ENCODE data around the gene TSPEAR. TPM values are rescaled to one million over a fixed set of nuclear protein-coding genes. Genes with fewer than 3 reads are reported as not detected.

TSPEAR gene
- polyA plus RNA-seq, 1 of the 3 experiments (the other 2 are of a cell fraction): 0.08 TPM

- Histone ChIP-seq H3K4me3 (ENCODE audit: low read depth in 2 of 2, low read length in 1 of 2) (no peak overlapping the region), H3F3A (replicated peaks; ENCODE audit: insufficient read depth) (no peaks in the 10 kb centered on the region), H3K9me2 (no peaks in the 10 kb centered on the region), H3K4me2 (no peak overlapping the region), H3K27me3 (ENCODE audit: insufficient read depth) (peaks cover 7% of the 10 kb centered on the region; the same call in 1 of the 2 replicates), H4K20me1 (ENCODE audit: insufficient read depth) (no peaks in the 10 kb centered on the region), H3K4me1 (ENCODE audit: control insufficient read depth in 1 of 2, insufficient read depth in 2 of 2, low read depth in 1 of 2, low read length in 1 of 2) (no peaks in the 10 kb centered on the region; a peak in 1 of 4 replicates), H2AFZ (ENCODE audit: low read depth) (no peak overlapping the region), H3K36me3 (replicated peaks in 1 of 2; ENCODE audit: control insufficient read depth in 1 of 2, insufficient read depth in 2 of 2, low read length in 1 of 2) (no peaks in the 10 kb centered on the region), H3K9me3 (no peaks in the 10 kb centered on the region), H3K27ac (ENCODE audit: low read depth in 2 of 2, low read length in 1 of 2) (no peak overlapping the region), H3K79me2 (ENCODE audit: insufficient read depth) (no peaks in the 10 kb centered on the region), H3K9ac (no peak overlapping the region)
- CTCF ChIA-PET: no interaction called here
- POLR2A ChIA-PET: no interaction called here
- TF ChIP-seq ZBTB33 (IDR thresholded peaks at IDR 0.05; ENCODE audit: borderline replicate concordance, low read depth): no peak
- TF ChIP-seq GABPA (IDR thresholded peaks at IDR 0.05; ENCODE audit: low read depth): no peak
- TF ChIP-seq EZH2phosphoT487 (IDR thresholded peaks at IDR 0.05; ENCODE audit: borderline replicate concordance, low read depth): no peak
- no peak for TF ChIP-seq POLR2AphosphoS5 (IDR thresholded peaks at IDR 0.05; ENCODE audit: low read depth, low read length)
- TF ChIP-seq USF2 (IDR thresholded peaks at IDR 0.05; ENCODE audit: borderline replicate concordance, low read depth, low read length): no peak
- no peak for TF ChIP-seq JUND (IDR thresholded peaks at IDR 0.05)
- no peak for TF ChIP-seq SMC3 (IDR thresholded peaks at IDR 0.05; ENCODE audit: low read depth, low read length)
- TF ChIP-seq GATA2 (CRISPR knock-in tag; IDR thresholded peaks at IDR 0.05): no peak
- TF ChIP-seq MEF2A (IDR thresholded peaks at IDR 0.05; ENCODE audit: borderline replicate concordance, low read depth): no peak
- no peak for TF ChIP-seq RXRA (IDR thresholded peaks at IDR 0.05; ENCODE audit: borderline replicate concordance, low read depth)
- no peak for DNase-seq
- 36% methylated on average over 11 of the region's 20 CpGs for WGBS (ENCODE audit: low lambda C conversion rate)
Observed at GRCh38 chr21:44525391-44526095, 185.8 kb downstream of the TSPEAR start.

GRCh38 chr21:44524414-44525371, 186.7 kb downstream of the TSPEAR start:
- Histone ChIP-seq H3K9me3 (no peaks in the 10 kb centered on the region), H3K4me1 (ENCODE audit: control insufficient read depth in 1 of 2, insufficient read depth in 2 of 2, low read depth in 1 of 2, low read length in 1 of 2) (no peaks in the 10 kb centered on the region; a peak in 1 of 4 replicates), H2AFZ (ENCODE audit: low read depth) (no peak overlapping the region), H3K36me3 (replicated peaks in 1 of 2; ENCODE audit: control insufficient read depth in 1 of 2, insufficient read depth in 2 of 2, low read length in 1 of 2) (no peaks in the 10 kb centered on the region), H3K79me2 (ENCODE audit: insufficient read depth) (no peaks in the 10 kb centered on the region), H3K9me2 (no peaks in the 10 kb centered on the region), H3K27ac (ENCODE audit: low read depth in 2 of 2, low read length in 1 of 2) (no peak overlapping the region), H3K4me2 (no peak overlapping the region), H3K27me3 (ENCODE audit: insufficient read depth) (no peaks in the 10 kb centered on the region), H3K9ac (no peak overlapping the region), H3F3A (replicated peaks; ENCODE audit: insufficient read depth) (no peaks in the 10 kb centered on the region), H4K20me1 (ENCODE audit: insufficient read depth) (no peaks in the 10 kb centered on the region), H3K4me3 (ENCODE audit: low read depth in 2 of 2, low read length in 1 of 2) (no peak overlapping the region)
- TF ChIP-seq JUND (IDR thresholded peaks at IDR 0.05) (no peak), CHD2 (IDR thresholded peaks at IDR 0.05; ENCODE audit: low read length, partially characterized antibody) (no peak), EP300 (IDR thresholded peaks at IDR 0.05; ENCODE audit: borderline replicate concordance in 1 of 2, low read depth in 1 of 2, low read length in 1 of 2) (no peak), POLR2AphosphoS5 (IDR thresholded peaks at IDR 0.05; ENCODE audit: low read depth, low read length) (no peak), FOXM1 (IDR thresholded peaks at IDR 0.05; ENCODE audit: low read depth) (no peak)
- POLR2A ChIA-PET: no interaction called here
- 51% methylated on average over 2 of the region's 2 CpGs for WGBS (ENCODE audit: low lambda C conversion rate)
- DNase-seq: no peak
- CTCF ChIA-PET: no interaction called here

All from SK-N-SH (cell line).